ENCODE results near the gene SHISA9.
"Not testable (repeated sequence)": the region's sequence is repeated elsewhere in the genome, so short reads cannot be mapped to it uniquely, and the experiment has no call there.

Gene SHISA9

DNA sequence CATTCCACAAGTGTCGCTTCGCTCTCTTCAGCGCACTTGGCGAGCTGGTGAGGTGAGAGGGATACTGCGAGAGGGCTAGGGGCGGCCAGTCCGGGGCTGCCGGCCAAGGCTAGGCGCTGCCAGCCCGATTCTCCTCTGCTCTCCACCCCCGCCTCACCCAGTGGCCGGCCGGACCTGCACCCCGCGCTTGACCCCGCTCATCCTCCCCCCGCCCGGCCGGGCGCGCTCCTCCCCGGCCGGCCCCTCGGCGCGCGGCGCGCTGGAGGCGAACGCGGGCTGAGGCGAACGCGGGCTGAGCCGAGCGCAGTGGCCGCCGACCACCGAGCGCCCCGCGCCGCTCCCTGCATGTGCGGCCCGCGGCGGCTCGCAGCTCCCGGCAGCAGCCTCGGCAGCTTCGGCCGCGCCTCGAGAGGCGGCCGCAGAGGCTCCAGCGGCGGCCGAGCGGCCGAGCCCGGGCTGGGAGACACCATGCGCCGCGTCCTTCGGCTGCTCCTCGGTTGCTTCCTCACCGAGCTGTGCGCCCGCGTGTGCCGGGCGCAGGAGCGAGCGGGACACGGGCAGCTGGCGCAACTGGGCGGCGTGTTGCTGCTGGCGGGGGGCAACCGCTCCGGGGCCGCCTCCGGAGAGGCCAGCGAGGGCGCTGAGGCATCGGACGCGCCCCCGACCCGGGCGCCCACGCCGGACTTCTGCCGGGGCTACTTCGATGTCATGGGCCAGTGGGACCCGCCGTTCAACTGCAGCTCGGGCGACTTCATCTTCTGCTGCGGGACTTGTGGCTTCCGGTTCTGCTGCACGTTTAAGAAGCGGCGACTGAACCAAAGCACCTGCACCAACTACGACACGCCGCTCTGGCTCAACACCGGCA lies at the start of gene SHISA9:
SHISA9 (plus strand) TSS at position 2 of the 865 bp plus-strand sequence.
- no peak for DNase-seq (ENCODE audit: low read depth in 4 of 4, low spot score in 1 of 4)

DNA sequence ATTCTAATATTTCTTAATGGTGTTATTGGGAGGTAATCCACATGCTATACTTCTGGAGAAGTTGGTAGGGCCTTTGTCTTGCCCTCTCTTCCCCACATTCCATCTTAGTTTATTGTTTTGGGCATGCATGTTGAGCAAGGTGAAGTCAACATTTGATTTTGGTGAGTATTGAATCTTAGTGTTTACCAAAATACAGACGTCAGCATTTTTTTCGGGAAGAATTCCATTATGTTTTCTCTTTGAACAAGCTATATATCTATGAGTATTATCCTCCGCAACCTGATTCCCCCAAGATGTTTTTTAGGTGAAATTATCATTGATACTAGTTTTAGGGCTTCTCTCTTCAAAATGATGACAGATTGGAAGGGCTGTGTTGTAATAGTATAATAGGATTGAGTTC lies 47.4 kb upstream of the SHISA9 start:
- DNase-seq (ENCODE audit: low read depth in 4 of 4, low spot score in 1 of 4): no peak

DNA sequence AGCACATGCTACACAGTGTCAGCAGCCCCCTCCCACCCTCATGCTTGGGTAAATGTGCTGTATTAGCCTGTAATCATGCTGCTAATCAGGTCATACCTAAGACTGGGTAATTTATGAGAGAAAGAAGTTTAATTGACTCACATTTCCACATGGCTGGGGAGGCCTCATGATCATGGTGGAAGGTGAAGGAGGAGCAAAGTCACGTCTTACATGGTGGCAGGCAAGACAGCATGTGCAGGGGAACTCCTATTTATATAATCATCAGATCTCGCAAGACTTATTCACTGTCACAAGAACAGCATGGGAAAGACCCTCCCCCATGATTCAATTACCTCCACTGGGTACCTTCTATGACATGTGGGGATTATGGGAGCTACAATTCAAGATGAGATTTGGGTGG lies 44.0 kb upstream of the SHISA9 start:
- DNase-seq (ENCODE audit: low read depth in 4 of 4, low spot score in 1 of 4): not testable (repeated sequence)

DNA sequence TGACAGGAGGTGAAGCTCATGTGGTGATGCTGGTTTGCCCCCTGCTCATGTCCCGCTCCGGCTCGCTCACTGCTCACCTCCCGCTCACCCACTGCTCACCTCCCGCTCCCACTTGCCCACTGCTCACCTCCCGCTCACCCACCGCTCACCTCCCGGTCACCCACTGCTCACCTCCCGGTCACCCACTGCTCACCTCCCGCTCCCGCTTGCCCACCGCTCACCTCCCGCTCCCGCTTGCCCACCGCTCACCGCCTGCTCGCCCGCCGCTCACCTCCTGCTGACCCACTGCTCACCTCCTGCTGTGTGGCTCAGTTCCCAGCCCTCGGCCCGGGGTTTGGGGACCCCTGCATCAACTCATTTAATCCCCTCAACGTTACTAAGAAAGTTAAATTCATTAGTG lies 39.1 kb upstream of the SHISA9 start:
- no peak for DNase-seq (ENCODE audit: low read depth in 4 of 4, low spot score in 1 of 4)

DNA sequence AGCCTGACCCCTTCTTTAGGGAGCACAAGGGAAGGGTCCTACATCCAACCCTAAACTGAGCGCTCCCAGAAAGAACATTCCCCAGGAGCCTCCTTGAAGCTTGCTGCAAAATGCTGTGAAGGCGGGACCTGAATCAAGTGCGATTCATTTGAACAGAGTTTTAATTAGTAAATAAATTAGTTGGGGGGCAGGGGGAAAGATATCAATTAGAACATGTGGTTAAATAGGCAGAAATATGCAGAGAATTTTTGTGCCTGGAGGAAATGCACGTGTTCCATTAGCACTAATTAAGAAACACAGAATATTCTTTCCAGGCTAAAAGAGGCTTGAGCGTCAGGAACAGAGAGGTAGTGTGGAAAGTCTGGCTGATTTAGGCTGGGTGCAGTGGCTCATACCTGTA lies 38.5 kb upstream of the SHISA9 start:
- no peak for DNase-seq (ENCODE audit: low read depth in 4 of 4, low spot score in 1 of 4)

DNA sequence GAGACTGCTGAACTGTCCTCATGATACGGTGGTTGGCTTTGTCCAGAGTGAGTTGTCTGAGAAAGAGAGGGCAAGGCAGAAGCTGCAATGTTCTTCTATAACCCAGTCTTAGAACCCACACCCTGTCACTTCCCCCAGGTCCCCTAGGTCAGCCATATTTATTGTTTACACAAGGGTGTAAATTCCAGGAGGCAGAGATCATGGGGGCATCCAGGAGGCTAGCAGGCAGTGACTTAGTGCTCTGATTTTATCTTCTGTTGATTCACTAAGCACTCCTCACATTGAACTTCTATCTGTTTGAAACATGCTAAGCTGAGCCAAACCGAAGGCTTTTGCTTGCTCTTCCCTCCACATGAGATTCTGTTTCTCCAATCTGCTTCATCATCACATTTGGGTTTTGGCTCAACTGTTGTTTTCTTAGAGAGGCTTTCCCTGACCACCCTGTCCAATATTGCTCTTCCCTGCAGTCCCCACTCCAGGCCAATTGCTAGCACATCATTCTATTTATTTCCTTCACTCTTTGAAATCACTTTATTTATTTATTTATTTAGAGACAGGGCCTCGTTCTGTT lies 34.3 kb upstream of the SHISA9 start:
- DNase-seq (ENCODE audit: low read depth in 4 of 4, low spot score in 1 of 4): no peak

DNA sequence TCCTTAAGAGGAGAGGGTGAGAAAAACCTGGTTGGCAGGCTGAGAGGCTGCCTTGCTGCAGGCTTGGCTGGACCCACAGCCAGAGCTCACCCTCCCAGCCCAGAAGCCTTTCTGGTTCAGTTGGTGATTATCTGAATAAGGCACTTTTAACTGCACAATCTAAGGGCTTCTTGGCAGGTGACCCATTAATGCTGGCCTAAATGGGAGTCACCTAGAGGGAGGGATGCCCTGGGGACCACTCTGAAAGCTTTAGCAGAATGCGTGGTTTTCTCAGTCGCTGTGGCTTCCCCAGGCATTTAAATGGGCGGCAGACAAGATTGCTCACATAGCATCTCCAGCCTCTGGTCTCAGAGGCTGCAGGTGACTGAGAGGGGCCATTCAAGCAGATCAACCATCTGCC lies 33.2 kb upstream of the SHISA9 start:
- no peak for DNase-seq (ENCODE audit: low read depth in 4 of 4, low spot score in 1 of 4)

DNA sequence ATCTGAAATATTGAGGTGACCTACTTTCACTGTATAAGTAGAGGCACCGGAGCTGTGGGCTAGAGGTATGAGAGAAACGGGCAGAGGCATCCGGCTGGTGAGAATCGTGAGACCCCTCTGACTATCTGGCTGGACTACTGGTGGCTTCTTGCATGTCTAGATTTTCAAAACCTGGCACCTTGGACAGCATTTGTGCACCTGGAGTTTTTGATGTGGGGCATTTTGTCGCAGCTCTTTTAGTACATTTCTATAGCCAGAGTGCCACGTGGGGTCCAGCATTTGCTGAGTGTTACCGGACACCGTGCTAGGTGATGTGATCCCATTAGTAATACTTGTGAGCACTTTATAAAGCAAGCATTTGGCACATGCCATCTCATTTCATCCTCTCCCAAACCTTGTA lies 32.6 kb upstream of the SHISA9 start:
- no peak for DNase-seq (ENCODE audit: low read depth in 4 of 4, low spot score in 1 of 4)

DNA sequence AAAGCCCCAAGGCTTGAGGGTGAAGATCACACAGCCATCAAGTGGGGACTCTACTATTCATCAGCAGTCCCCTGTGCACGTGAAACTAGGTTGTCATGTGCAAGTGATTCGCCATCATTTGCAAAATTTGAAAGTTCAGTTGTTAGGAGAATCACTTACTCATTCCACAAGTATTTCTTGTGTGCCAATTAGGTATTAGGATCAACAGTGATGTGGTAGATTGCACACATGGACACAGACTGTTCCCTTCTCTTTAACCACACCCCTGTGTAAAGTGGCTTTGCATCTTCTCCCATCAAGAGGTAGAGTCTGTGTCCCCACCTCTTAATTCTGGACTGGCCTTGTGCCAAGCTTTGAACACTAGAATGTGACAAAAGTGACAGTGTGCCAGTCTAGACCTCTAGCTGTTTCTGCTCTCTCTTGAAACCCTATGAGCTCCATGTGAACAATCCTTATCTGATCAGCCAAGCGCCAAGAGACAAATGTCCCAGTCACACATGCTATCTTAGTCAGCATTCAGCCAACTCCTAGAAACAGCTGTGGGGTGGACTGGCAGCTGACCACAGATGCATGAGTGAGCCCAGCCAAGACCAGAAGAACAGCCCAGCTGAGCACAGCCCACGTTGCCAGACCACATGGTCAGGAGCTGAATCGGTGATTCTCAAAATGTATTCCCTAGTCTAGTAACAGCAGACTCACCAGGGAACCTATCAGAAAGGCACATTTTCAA lies 31.5 kb upstream of the SHISA9 start:
- DNase-seq (ENCODE audit: low read depth in 4 of 4, low spot score in 1 of 4): no peak

DNA sequence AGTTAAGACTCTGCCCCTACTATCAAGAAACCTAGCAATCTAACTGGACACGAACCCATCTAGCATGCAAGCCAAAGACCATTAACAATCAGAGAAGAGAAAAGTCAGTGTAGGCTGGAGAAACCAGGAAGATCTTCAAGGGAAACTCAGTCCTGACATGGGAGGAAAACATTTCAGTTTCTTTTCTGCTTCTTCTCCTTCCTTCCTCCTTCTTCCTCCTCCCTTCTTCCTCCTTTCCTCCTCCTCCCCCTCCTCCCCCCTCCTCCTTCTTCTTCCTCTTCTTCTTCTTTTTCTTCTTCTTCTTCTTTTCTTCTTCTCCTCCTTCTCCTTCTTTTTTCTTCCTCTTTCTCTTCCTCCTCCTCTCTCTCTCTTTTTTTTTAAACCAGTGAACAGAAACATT lies 29.6 kb upstream of the SHISA9 start:
- DNase-seq (ENCODE audit: low read depth in 4 of 4, low spot score in 1 of 4): no peak

DNA sequence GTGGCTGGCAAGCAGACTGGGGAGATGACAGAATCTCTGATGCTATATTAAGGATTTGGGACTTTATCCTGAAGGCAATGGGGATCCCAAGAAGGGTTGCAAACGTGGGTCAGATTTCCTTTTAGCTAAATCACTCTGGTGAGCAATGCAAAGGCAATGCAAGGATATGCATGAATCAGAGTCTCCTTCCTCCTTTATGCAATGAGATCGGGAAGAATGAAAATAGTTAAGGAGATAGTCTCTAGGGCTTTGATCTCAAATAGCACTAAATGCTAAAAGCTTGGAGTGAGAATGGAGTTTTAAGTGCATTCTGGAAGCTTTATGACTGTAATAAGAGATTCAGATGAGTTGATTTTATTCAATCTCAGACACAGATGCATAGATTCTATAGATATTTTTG lies 27.2 kb upstream of the SHISA9 start:
- no peak for DNase-seq (ENCODE audit: low read depth in 4 of 4, low spot score in 1 of 4)

DNA sequence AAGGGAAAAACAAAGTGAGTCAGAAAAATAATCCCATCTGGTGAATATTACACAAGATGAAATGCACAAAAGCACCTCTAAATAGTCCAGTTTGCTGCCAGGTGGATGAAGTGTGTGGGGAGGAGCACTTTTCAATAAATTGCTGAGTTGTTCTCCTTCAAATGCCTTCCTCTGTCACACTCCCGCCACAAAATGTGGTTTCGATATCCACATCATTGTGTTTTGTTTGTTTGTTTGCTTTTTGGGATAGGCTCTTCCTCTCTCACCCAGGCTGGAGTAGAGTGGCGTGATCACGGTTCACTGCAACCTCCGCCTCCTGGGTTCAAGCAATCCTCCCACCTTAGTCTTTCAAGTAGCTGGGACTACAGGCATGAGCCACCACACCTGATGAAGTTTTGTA lies 24.6 kb upstream of the SHISA9 start:
- DNase-seq (ENCODE audit: low read depth in 4 of 4, low spot score in 1 of 4): no peak

DNA sequence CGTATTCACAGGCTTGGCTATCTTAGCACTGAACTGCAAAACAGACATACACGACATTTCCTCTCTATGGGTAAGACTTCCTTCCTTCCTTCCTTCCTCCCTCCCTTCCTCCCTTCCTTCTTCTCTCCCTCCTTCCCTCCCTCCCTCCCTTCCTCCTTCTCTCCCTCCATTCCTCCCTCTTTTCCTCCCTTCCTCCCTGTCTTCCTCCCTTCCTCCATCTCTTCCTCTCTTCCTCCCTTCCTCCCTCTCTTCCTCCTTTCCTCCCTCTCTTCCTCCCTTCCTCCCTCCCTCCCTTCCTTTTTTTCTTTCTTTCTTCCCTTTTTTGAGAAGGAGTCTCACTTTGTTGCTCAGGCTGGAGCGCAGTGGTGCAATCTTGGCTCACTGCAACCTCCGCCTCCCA lies 22.4 kb upstream of the SHISA9 start:
- no peak for DNase-seq (ENCODE audit: low read depth in 4 of 4, low spot score in 1 of 4)

DNA sequence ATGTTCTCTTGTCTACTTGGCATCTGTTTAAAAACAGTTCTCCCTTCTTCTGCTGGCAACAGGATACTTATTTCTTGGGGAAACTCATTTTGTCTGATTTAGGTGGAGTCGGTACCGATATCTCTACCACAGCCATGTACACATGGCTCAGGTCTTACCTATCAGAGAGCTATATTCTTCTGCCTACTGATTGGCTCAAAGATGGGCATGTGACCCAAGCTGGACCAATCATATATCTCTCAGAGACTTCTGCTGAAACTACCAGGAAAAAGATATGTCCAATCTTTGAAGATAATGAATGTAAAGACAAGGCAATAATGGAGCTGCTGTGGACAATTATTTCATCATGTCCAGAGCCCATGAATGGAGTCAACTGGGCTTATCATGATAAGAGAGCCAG lies 21.6 kb upstream of the SHISA9 start:
- DNase-seq (ENCODE audit: low read depth in 4 of 4, low spot score in 1 of 4): no peak

DNA sequence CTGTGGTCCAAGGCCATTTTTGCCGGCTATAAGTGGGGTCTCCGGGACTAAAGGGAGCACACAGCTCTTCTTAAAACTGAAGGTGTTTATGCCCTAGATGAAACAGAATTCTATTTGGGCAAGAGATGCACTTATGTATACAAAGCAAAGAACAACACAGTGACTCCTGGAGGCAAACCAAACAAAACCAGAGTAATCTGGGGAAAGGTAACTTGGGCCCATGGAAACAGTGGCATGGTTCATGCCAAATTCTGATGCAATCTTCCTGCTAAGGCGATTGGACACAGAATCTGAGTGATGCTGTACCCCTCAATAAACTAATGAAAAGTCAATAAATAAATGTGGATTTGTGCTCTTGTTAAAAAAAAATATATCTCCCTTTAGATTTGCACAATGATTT lies 20.2 kb upstream of the SHISA9 start:
- DNase-seq (ENCODE audit: low read depth in 4 of 4, low spot score in 1 of 4): no peak

DNA sequence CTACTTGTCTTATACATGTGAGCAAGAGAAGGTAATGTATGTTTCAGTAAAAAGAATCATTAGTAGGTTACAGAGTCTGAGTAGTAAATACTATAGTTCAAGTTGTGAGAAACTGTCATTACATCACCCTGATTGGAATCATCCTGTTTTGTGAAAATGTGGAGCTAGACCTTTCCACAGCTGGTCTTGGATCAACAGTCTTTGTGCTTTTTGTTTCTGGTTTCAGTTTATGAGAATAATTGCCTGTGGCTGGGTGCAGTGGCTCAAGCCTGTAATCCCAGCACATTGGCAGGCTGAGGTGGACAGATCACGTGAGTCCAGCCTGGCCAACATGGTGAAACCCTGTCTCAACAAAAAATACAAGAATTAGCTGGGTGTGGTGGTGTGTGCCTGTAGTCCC lies 19.7 kb upstream of the SHISA9 start:
- no peak for DNase-seq (ENCODE audit: low read depth in 4 of 4, low spot score in 1 of 4)

DNA sequence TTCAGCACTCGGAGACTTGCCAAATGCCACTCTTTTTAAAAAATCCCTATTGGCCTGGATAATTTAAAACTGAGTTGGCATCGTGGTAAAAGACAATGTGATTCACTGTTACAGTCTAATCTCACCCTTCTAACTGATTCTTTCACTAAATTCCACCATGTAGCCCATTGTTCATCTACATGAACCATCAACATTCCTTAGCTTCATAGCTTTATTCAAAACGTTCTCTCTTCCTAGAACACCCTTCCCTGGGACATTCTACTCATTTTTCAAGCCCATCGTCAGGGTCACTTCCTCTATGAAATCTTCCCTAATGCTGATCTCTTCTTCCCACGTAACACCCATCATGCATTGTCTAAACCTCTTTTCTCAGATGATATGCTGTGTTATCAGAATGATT lies 15.7 kb upstream of the SHISA9 start:
- DNase-seq (ENCODE audit: low read depth in 4 of 4, low spot score in 1 of 4): no peak

DNA sequence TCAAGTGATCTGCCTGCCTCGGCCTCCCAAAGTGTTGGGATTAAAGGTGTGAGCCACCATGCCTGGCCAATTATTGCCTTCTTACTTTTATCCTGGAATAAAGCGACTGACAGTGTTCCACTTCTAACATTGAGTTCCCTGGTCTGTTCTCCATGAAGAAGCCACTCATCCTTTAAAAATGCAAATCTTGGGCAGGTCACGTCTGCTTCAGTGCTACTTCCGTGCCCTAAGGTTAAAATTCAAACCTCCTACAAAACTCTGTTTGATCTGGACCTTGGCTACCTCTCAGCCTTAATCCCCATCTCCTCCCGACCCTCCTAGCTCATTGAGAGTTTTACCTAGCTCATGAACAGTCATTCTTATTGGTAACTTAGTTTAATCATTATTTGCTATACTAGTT lies 9.6 kb upstream of the SHISA9 start:
- DNase-seq (ENCODE audit: low read depth in 4 of 4, low spot score in 1 of 4): no peak

DNA sequence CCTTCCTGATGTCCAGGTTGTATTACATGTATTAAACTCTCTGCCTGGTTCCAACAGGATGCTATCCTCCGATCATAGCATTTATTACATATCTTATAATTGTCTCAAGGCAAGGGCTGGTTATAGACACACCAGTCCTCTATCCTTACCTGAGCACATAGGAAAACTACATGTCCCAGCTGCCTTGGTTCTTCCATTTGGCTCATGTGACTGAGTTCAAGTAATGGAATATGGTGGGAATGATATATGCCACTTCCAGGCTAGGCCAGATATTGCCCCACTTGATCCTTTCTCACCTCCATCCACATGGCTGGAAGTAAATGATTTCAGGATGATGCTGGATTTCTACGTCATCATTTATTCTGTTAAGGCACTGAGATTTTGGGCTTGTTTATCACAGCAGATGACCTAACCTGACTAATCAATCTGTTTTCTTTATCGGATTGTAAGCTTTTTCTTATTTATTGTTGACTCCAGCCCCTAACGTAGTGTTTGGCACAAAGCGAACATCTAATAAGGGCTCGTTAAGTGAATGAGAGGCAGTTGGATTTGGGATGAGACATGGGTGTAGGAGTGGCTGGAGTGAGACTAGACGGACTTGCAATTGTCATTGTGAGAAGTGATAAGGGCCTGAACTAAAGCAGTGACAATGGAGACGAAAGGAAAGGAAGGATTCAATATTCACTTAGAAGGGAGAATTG lies 8.2 kb upstream of the SHISA9 start:
- no peak for DNase-seq (ENCODE audit: low read depth in 4 of 4, low spot score in 1 of 4)

DNA sequence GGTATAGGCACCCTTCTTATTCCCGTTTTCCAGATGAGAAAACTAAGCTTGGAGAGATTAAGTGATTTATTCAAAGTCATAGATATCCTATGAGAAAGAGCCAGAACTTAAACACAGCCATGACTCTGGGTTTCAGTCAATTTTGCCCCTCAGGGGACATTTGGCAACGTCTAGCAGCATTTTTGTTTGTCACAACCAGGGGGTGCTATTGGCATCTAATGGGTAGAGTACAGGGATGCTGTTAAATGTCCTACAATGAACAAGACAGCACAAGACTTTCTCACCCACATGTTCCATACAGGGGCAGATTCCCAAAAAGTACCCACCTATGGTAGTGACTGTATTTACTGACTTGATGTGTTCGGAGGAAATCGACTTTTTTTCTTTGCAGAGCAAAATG lies 4.8 kb upstream of the SHISA9 start:
- DNase-seq (ENCODE audit: low read depth in 4 of 4, low spot score in 1 of 4): no peak

DNA sequence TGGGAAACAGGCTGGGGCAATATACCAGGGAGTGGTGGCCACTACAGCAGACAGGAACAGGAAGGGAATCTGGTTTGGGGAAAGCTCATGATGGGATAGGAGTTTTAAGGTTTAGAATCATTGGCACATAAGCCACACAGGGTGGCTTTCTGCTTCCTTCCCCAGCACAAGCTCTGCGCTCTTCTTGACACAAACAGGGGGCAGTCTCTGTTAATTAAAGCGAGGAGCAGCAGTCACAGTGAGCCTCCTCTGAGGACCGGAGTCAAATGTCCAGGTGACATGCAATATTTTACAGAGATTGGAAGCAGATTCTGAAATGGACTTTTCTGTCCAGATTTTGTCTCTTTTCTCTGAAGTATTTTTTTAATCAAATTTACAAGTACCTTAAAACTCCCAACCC lies 2.8 kb upstream of the SHISA9 start:
- DNase-seq (ENCODE audit: low read depth in 4 of 4, low spot score in 1 of 4): no peak
